ENCODE data around the gene PLEKHA7.

The PLEKHA7 gene

GRCh38 chr11:16825101-16825500, 189.1 kb downstream of the PLEKHA7 start:
- Histone ChIP-seq H3K27me3 (ENCODE audit: insufficient read depth, poor library complexity, severe bottlenecking) (no peaks in the 10 kb centered on the region), H3K27ac (replicated peaks) (no peak overlapping the region), H3K4me3 (replicated peaks; ENCODE audit: insufficient read depth, low read length) (no peak overlapping the region)
- TF ChIP-seq REST (IDR thresholded peaks at IDR 0.05; ENCODE audit: insufficient replicate concordance, low read depth) (no peak), POLR2AphosphoS5 (IDR thresholded peaks at IDR 0.05; ENCODE audit: low read depth) (no peak), CTCF (IDR thresholded peaks at IDR 0.05; ENCODE audit: insufficient read depth, low read length) (no peak), GABPA (IDR thresholded peaks at IDR 0.05; ENCODE audit: low read depth) (no peak), SPI1 (IDR thresholded peaks at IDR 0.05; ENCODE audit: borderline replicate concordance, low read depth) (no peak)
- no peak for DNase-seq (ENCODE audit: low read depth in 1 of 2, low spot score in 1 of 2)

- peak; percentile 95 for TF ChIP-seq CTCF (IDR thresholded peaks at IDR 0.05; ENCODE audit: insufficient read depth, low read length)
- no peak for TF ChIP-seq GABPA (IDR thresholded peaks at IDR 0.05; ENCODE audit: low read depth)
- Histone ChIP-seq H3K27ac (replicated peaks) (no peak overlapping the region), H3K27me3 (ENCODE audit: insufficient read depth, poor library complexity, severe bottlenecking) (no peaks in the 10 kb centered on the region), H3K4me3 (replicated peaks; ENCODE audit: insufficient read depth, low read length) (no peak overlapping the region)
- peak in 1 of 2 experiments; percentile 78 for DNase-seq (ENCODE audit: low read depth in 1 of 2, low spot score in 1 of 2)
Observed at GRCh38 chr11:16820324-16821092, 193.7 kb downstream of the PLEKHA7 start.

- Histone ChIP-seq H3K27ac (replicated peaks) (no peak overlapping the region), H3K4me3 (replicated peaks; ENCODE audit: insufficient read depth, low read length) (no peak overlapping the region), H3K27me3 (ENCODE audit: insufficient read depth, poor library complexity, severe bottlenecking) (no peaks in the 10 kb centered on the region)
- DNase-seq (ENCODE audit: low read depth in 1 of 2, low spot score in 1 of 2) = no peak
- no peak for TF ChIP-seq SPI1 (IDR thresholded peaks at IDR 0.05; ENCODE audit: borderline replicate concordance, low read depth)
- no peak for TF ChIP-seq REST (IDR thresholded peaks at IDR 0.05; ENCODE audit: insufficient replicate concordance, low read depth)
- no peak for TF ChIP-seq CTCF (IDR thresholded peaks at IDR 0.05; ENCODE audit: insufficient read depth, low read length)
- TF ChIP-seq GABPA (IDR thresholded peaks at IDR 0.05; ENCODE audit: low read depth) = no peak
- no peak for TF ChIP-seq POLR2AphosphoS5 (IDR thresholded peaks at IDR 0.05; ENCODE audit: low read depth)
Observed at GRCh38 chr11:16818284-16818683, 195.9 kb downstream of the PLEKHA7 start.

- Histone ChIP-seq H3K27me3 (ENCODE audit: insufficient read depth, poor library complexity, severe bottlenecking) (no peaks in the 10 kb centered on the region), H3K4me3 (replicated peaks; ENCODE audit: insufficient read depth, low read length) (no peak overlapping the region), H3K27ac (replicated peaks) (no peak overlapping the region)
- TF ChIP-seq REST (IDR thresholded peaks at IDR 0.05; ENCODE audit: insufficient replicate concordance, low read depth) (no peak), SPI1 (IDR thresholded peaks at IDR 0.05; ENCODE audit: borderline replicate concordance, low read depth) (peak; percentile 99)
- peak in 1 of 2 experiments; percentile 75 for DNase-seq (ENCODE audit: low read depth in 1 of 2, low spot score in 1 of 2)
Observed at GRCh38 chr11:16817351-16817750, 196.9 kb downstream of the PLEKHA7 start.
